H1 (cell line): Measurements from ENCODE around the gene SVEP1. TPM values are rescaled to one million over a fixed set of nuclear protein-coding genes. Genes with fewer than 3 reads are reported as not detected.

Experiments used
- CTCF ChIA-PET: fragments of 300-600 bp; sonication (Branson Sonifier 250); formaldehyde crosslinking; loops from one replicate; lab custom pipeline; 2021; ENCODE audit not compliant: partially characterized antibody; lab: Charles Lee
- POLR2A ChIA-PET: fragments of 300-600 bp; sonication (Branson Sonifier 250); formaldehyde crosslinking; loops from one replicate; lab custom pipeline; 2021; ENCODE audit warnings: inconsistent platforms; ENCODE audit not compliant: partially characterized antibody; lab: Charles Lee
- DNase-seq, 2 experiments: peaks; one replicate each; pipeline versions ENCODE4 v3.0.0 to v3.0.0-alpha.2; 2010 to 2022; ENCODE audit warnings: low spot score in 2 of 2, low read depth in 1 of 2, mixed read lengths in 1 of 2
- FAIRE-seq: peaks from 2 replicates; lab custom pipeline; 2011; peaks lifted over from hg19 to GRCh38; lab: Jason Lieb, UNC
- H2AFZ ChIP-seq: 2 replicates; pipeline ENCODE4 v1.8.1; 2012; ENCODE audit warnings: low read length, inconsistent platforms
- H2AK5ac ChIP-seq: 2 replicates; pipeline ENCODE4 v1.6.1; 2013; ENCODE audit warnings: low read depth, low read length
- H2BK120ac ChIP-seq: replicated peaks from 2 replicates; pipeline ENCODE3; 2013; ENCODE audit warnings: low read depth, low read length, inconsistent platforms
- H2BK12ac ChIP-seq: 2 replicates; pipeline ENCODE4 v1.6.1; 2013; ENCODE audit warnings: low read depth, low read length
- H2BK15ac ChIP-seq: 2 replicates; pipeline ENCODE4 v1.6.1; 2013; ENCODE audit warnings: low read length
- H2BK20ac ChIP-seq: 2 replicates; pipeline ENCODE4 v1.6.1; 2013; ENCODE audit warnings: low read length
- H2BK5ac ChIP-seq: 2 replicates; pipeline ENCODE4 v1.6.1; 2013; ENCODE audit warnings: low read depth, low read length
- H3K14ac ChIP-seq: 2 replicates; pipeline ENCODE4 v1.6.1; 2013; ENCODE audit warnings: inconsistent platforms; ENCODE audit not compliant: insufficient read length
- H3K18ac ChIP-seq: 2 replicates; pipeline ENCODE4 v1.6.1; 2013; ENCODE audit warnings: low read length; ENCODE audit errors: extremely low read depth
- H3K23ac ChIP-seq: 2 replicates; pipeline ENCODE4 v1.6.1; 2013; ENCODE audit warnings: inconsistent platforms; ENCODE audit not compliant: insufficient read length
- H3K23me2 ChIP-seq: 2 replicates; pipeline ENCODE4 v1.6.1; 2013; ENCODE audit warnings: low read depth, low read length
- H3K27ac ChIP-seq: 2 replicates; pipeline ENCODE4 v1.6.1; 2011; ENCODE audit warnings: low read depth, low read length, inconsistent platforms
- H3K27me3 ChIP-seq, 4 experiments: replicated peaks in 1 of 4; 1 replicate in 1 of 4; 2 replicates in 3 of 4; pipeline versions ENCODE4 v1.6.1 to v1.8.1; 2011 to 2013; ENCODE audit warnings: low read length in 3 of 4, mild to moderate bottlenecking in 3 of 4, inconsistent platforms in 2 of 4, mixed read lengths in 2 of 4, moderate library complexity in 1 of 4; ENCODE audit not compliant: control insufficient read depth in 3 of 4, insufficient read depth in 3 of 4; ENCODE audit errors: extremely low read depth in 1 of 4
- H3K36me3 ChIP-seq, 4 experiments: 2 replicates each; pipeline versions ENCODE4 v1.6.1 to v1.8.1; 2011 to 2013; ENCODE audit warnings: mild to moderate bottlenecking in 4 of 4, low read length in 3 of 4, moderate library complexity in 2 of 4, control low read depth in 1 of 4, inconsistent platforms in 1 of 4; ENCODE audit not compliant: insufficient read depth in 4 of 4, control insufficient read depth in 2 of 4
- H3K4ac ChIP-seq: replicated peaks from 2 replicates; pipeline ENCODE3; 2013; ENCODE audit warnings: low read length, low read depth, mixed read lengths, inconsistent platforms; ENCODE audit not compliant: insufficient read length
- H3K4me1 ChIP-seq, 4 experiments: replicated peaks in 1 of 4; 1 replicate in 1 of 4; 2 replicates in 3 of 4; pipeline versions ENCODE4 v1.6.1 to v1.8.1; 2011 to 2013; ENCODE audit warnings: low read length in 3 of 4, inconsistent platforms in 2 of 4, mixed read lengths in 1 of 4; ENCODE audit not compliant: insufficient read depth in 4 of 4, control insufficient read depth in 3 of 4
- H3K4me2 ChIP-seq, 2 experiments: 2 replicates each; pipeline versions ENCODE4 v1.6.1 to v1.8.1; 2011 to 2013; ENCODE audit warnings: low read depth in 2 of 2, low read length in 2 of 2, control low read depth in 1 of 2, inconsistent platforms in 1 of 2, mild to moderate bottlenecking in 1 of 2; ENCODE audit not compliant: insufficient read depth in 1 of 2
- H3K4me3 ChIP-seq, 4 experiments: fragments of 200-600, 300-600 bp in 1 of 4; sonication (generic), shearing (Covaris generic), sonication (Bioruptor Twin) in 1 of 4; 2 replicates each; pipeline versions ENCODE4 v1.5.1 to v1.8.1; 2011 to 2016; ENCODE audit warnings: low read length in 4 of 4, low read depth in 3 of 4, control low read depth in 2 of 4, inconsistent platforms in 2 of 4, mild to moderate bottlenecking in 2 of 4, mixed read lengths in 1 of 4, moderate library complexity in 1 of 4; ENCODE audit not compliant: insufficient read depth in 2 of 4; ENCODE audit errors: extremely low read depth in 1 of 4
- H3K56ac ChIP-seq: replicated peaks from 2 replicates; pipeline ENCODE3; 2013; ENCODE audit warnings: low read depth, mild to moderate bottlenecking, mixed read lengths, low read length, inconsistent platforms; ENCODE audit not compliant: insufficient read length
- H3K79me1 ChIP-seq: 2 replicates; pipeline ENCODE4 v1.6.1; 2013; ENCODE audit warnings: low read depth, low read length, control low read depth
- H3K79me2 ChIP-seq, 2 experiments: 2 replicates each; pipeline versions ENCODE4 v1.6.1 to v1.8.1; 2012 to 2013; ENCODE audit warnings: low read length in 2 of 2, mild to moderate bottlenecking in 2 of 2, inconsistent platforms in 1 of 2; ENCODE audit not compliant: insufficient read depth in 2 of 2, control insufficient read depth in 1 of 2
- H3K9ac ChIP-seq, 4 experiments: replicated peaks in 1 of 4; 1 replicate in 1 of 4; 2 replicates in 3 of 4; pipeline versions ENCODE4 v1.6.1 to v1.8.1; 2011 to 2013; ENCODE audit warnings: low read depth in 3 of 4, low read length in 3 of 4, control low read depth in 2 of 4, mild to moderate bottlenecking in 2 of 4, moderate library complexity in 2 of 4, inconsistent platforms in 1 of 4; ENCODE audit errors: extremely low read depth in 1 of 4
- H3K9me3 ChIP-seq, 2 experiments: 2 replicates each; pipeline versions ENCODE4 v1.6.1 to v1.8.1; 2012 to 2013; ENCODE audit warnings: mild to moderate bottlenecking in 2 of 2, moderate library complexity in 2 of 2, control low read depth in 1 of 2, inconsistent platforms in 1 of 2, low read depth in 1 of 2, low read length in 1 of 2, mixed read lengths in 1 of 2; ENCODE audit not compliant: insufficient read depth in 2 of 2
- H4K20me1 ChIP-seq, 2 experiments: replicated peaks in 1 of 2; 2 replicates each; pipeline versions ENCODE3 to v1.8.1; 2011 to 2013; ENCODE audit warnings: inconsistent platforms in 2 of 2, low read length in 2 of 2, mild to moderate bottlenecking in 1 of 2; ENCODE audit not compliant: insufficient read depth in 2 of 2, control insufficient read depth in 1 of 2
- H4K5ac ChIP-seq: 2 replicates; pipeline ENCODE4 v1.6.1; 2013; ENCODE audit warnings: low read length, low read depth, mixed read lengths, inconsistent platforms; ENCODE audit not compliant: insufficient read length
- H4K8ac ChIP-seq: 2 replicates; pipeline ENCODE4 v1.8.0; 2013; ENCODE audit warnings: mild to moderate bottlenecking, moderate library complexity, low read length, inconsistent platforms; ENCODE audit not compliant: insufficient read depth; ENCODE audit errors: extremely low read depth
- H4K91ac ChIP-seq: replicated peaks from 2 replicates; pipeline ENCODE3; 2013; ENCODE audit warnings: low read length, mixed read lengths, inconsistent platforms; ENCODE audit not compliant: insufficient read length
- ASH2L ChIP-seq: fragments of 200-600, 300-600 bp; sonication (generic); IDR thresholded peaks from one replicate; pipeline ENCODE4 v1.7.1; 2017; ENCODE audit warnings: low read length
- ATF3 ChIP-seq: IDR thresholded peaks from 2 replicates; pipeline ENCODE4 v1.6.1; 2011; ENCODE audit warnings: low read depth, mild to moderate bottlenecking, low read length; ENCODE audit not compliant: insufficient read depth
- BRCA1 ChIP-seq: IDR thresholded peaks from 2 replicates; pipeline ENCODE4 v1.6.1; 2012; ENCODE audit warnings: low read depth, low read length, improper control_type of control experiment
- CEBPB ChIP-seq: IDR thresholded peaks from 2 replicates; pipeline ENCODE4 v1.6.1; 2012; ENCODE audit warnings: low read depth, low read length
- GABPA ChIP-seq: IDR thresholded peaks from 2 replicates; pipeline ENCODE4 v1.6.1; 2011; ENCODE audit warnings: mild to moderate bottlenecking, low read length, moderate library complexity, borderline replicate concordance; ENCODE audit not compliant: insufficient read depth
- KDM1A ChIP-seq: fragments of 200-600, 300-600 bp; sonication (generic); IDR thresholded peaks from 2 replicates; pipeline ENCODE4 v1.7.1; 2016; ENCODE audit warnings: mild to moderate bottlenecking, low read length, borderline replicate concordance
- KDM5A ChIP-seq: fragments of 200-600 bp; IDR thresholded peaks from 2 replicates; pipeline ENCODE4 v1.7.1; 2012; ENCODE audit warnings: mild to moderate bottlenecking, low read length, inconsistent platforms, mixed read lengths
- MAFK ChIP-seq: IDR thresholded peaks from 2 replicates; pipeline ENCODE4 v1.6.1; 2012; ENCODE audit warnings: low read depth, mild to moderate bottlenecking, improper control_type of control experiment, low read length
- NRF1 ChIP-seq: IDR thresholded peaks from 2 replicates; pipeline ENCODE4 v1.6.1; 2011; ENCODE audit warnings: mild to moderate bottlenecking, low read depth, low read length, improper control_type of control experiment
- PHF8 ChIP-seq: fragments of 200-600 bp; sonication (generic); conservative IDR thresholded peaks from 2 replicates; pipeline ENCODE4 v1.7.1; 2012; ENCODE audit warnings: low read depth, mild to moderate bottlenecking, inconsistent platforms, low read length, moderate library complexity
- RAD21 ChIP-seq, 2 experiments: IDR thresholded peaks in 1 of 2; conservative IDR thresholded peaks in 1 of 2; 2 replicates each; pipeline ENCODE4 v1.6.1; 2011; ENCODE audit warnings: low read depth in 2 of 2, low read length in 2 of 2, improper control_type of control experiment in 1 of 2, inconsistent platforms in 1 of 2, mild to moderate bottlenecking in 1 of 2, moderate library complexity in 1 of 2
- RBBP5 ChIP-seq: IDR thresholded peaks from 2 replicates; pipeline ENCODE4 v1.7.1; 2012; ENCODE audit warnings: low read depth, mild to moderate bottlenecking, inconsistent platforms, low read length, moderate library complexity, borderline replicate concordance
- SIX5 ChIP-seq: IDR thresholded peaks from 2 replicates; pipeline ENCODE4 v1.6.1; 2011; ENCODE audit warnings: mild to moderate bottlenecking, low read depth, low read length
- SUZ12 ChIP-seq: fragments of 200-600 bp; sonication (generic); IDR thresholded peaks from 2 replicates; pipeline ENCODE4 v1.6.1; 2012; ENCODE audit warnings: mild to moderate bottlenecking, inconsistent platforms, low read length, moderate library complexity, mixed read lengths
- WGBS, 2 experiments: shearing (Covaris generic) in 1 of 2; methylation state at CpG; one replicate each; pipeline versions ENCODE4 v1.1.6 to v1.1.7; 2013 to 2015; ENCODE audit warnings: low lambda C conversion rate in 2 of 2, mixed read lengths in 2 of 2, inconsistent platforms in 1 of 2, low coverage in 1 of 2, missing lambda C conversion rate in 1 of 2; ENCODE audit not compliant: insufficient replicate concordance in 2 of 2, insufficient coverage in 1 of 2, insufficient read length in 1 of 2; ENCODE audit errors: extremely low coverage in 1 of 2, missing lambda C conversion rate in 1 of 2; 5-methylcytosine and 5-hydroxymethylcytosine counted together
- polyA plus RNA-seq, 7 experiments: library from polyadenylated mRNA; depleted of rRNA in 3 of 7; stranded (reverse) in 5 of 7; unstranded in 2 of 7; fragments of >200 nt in 5 of 7; fragments of 200-250 nt in 2 of 7; gene quantifications; 1 replicate in 5 of 7; 2 replicates in 1 of 7; 4 replicates in 1 of 7; pipeline versions ENCODE4 v1.2.1 to v1.2.3, GENCODE V29; 2011 to 2013; ENCODE audit warnings: missing spikeins in 2 of 7, mixed read lengths in 2 of 7
- total RNA-seq: library from RNA; stranded (reverse); fragmentation: NEBNext Ultra II Directional; extraction: Animal tissue kit (Norgen Biotek cat#: 25700); gene quantifications from 2 replicates; pipeline ENCODE4 v1.2.1, GENCODE V29; 2021

The SVEP1 gene
- total and polyA plus RNA-seq, 2 of the 8 experiments (the other 6 are each of a cell fraction or from before 2014, with no cell fraction given), result 0.11 to 0.37 TPM

DNA sequence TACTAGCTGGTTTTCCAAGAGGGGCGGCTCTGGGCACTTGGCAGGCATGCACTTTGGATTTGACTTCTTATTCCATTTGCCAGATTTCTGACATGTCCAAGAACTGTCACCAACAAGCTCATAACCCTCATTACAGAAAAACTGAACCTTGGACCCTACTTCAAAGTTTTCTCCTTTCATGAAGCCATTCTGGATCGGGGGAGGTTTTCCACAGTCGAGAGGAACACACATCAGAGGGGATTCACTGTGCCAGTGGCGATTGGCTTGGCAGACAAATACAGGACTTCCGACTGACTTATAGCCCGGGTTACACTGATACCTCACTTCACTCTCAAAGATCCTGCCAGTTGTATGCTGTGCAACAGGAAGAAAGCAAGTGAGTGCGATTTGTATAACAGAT lies 170.9 kb downstream of the SVEP1 start:
- no peak overlapping the region for H2AK5ac ChIP-seq
- FAIRE-seq (no peak), DNase-seq (no peak)
- H2BK15ac ChIP-seq, result no peak overlapping the region
- 0 out of 7 replicates have a peak, but pooled peaks cover 0 to 3% (median 0%) of the 10 kb centered on the region in 4 experiments for H3K27me3 ChIP-seq
- no peaks in the 10 kb centered on the region for H4K20me1 ChIP-seq
- CTCF ChIA-PET, result no interaction called here
- H3K36me3 ChIP-seq, result no peaks in the 10 kb centered on the region
- H3K9ac ChIP-seq, result no peak overlapping the region
- no peak overlapping the region for H4K8ac ChIP-seq
- no peak overlapping the region for H3K4me2 ChIP-seq
- no peak overlapping the region for H4K91ac ChIP-seq
- H3K18ac ChIP-seq, result no peak overlapping the region
- no peak overlapping the region for H3K56ac ChIP-seq
- H3K23me2 ChIP-seq, result no peaks in the 10 kb centered on the region
- no peak overlapping the region for H3K4me3 ChIP-seq
- H3K27ac ChIP-seq, result no peak overlapping the region
- no peak overlapping the region for H2BK120ac ChIP-seq
- no peak overlapping the region for H3K23ac ChIP-seq
- no peaks in the 10 kb centered on the region for H3K9me3 ChIP-seq
- no peak overlapping the region for H4K5ac ChIP-seq
- H2BK20ac ChIP-seq, result no peak overlapping the region
- WGBS, 2 experiments, result 92% methylated on average over 7 of the region's 7 CpGs; no CpG with 5 or more reads in 1 of the 2 experiments
- no peak overlapping the region for H2AFZ ChIP-seq
- no peak overlapping the region for H2BK5ac ChIP-seq
- H3K79me2 ChIP-seq, result no peaks in the 10 kb centered on the region
- no peaks in the 10 kb centered on the region for H3K4me1 ChIP-seq
- H3K4ac ChIP-seq, result no peak overlapping the region
- no peaks in the 10 kb centered on the region for H3K79me1 ChIP-seq
- no peak overlapping the region for H2BK12ac ChIP-seq
- no peak overlapping the region for H3K14ac ChIP-seq
- POLR2A ChIA-PET, result no interaction called here
- TF ChIP-seq SIX5 (no peak), KDM5A (no peak), CEBPB (no peak), SUZ12 (no peak), KDM1A (no peak), BRCA1 (no peak), MAFK (no peak), RAD21 (IDR thresholded peaks at IDR 0.05 in 1 of 2, conservative IDR thresholded peaks at IDR 0.05 in 1 of 2; ENCODE audit: low read depth in 2 of 2, low read length in 2 of 2) (no peak), RBBP5 (no peak), GABPA (no peak), NRF1 (no peak), ATF3 (no peak), ASH2L (no peak), PHF8 (no peak)
